Kidney (tissue), 14 donors: Measurements from ENCODE around the gene SLC39A12. TPM values are rescaled to one million over a fixed set of nuclear protein-coding genes. Genes with fewer than 3 reads are reported as not detected.

ENCODE experiments used
- DNase-seq, 5 donors: peaks; one replicate each; pipeline ENCODE4 v3.0.0-alpha.2; 2013 to 2020
- FAIRE-seq: peaks from 2 replicates; lab custom pipeline; 2012; peaks lifted over from hg19 to GRCh38; lab: Jason Lieb, UNC
- H3K27ac ChIP-seq, 2 donors: one replicate each; pipeline ENCODE4 v1.7.0; 2013; ENCODE audit warnings: low read depth in 2 of 2, low read length in 2 of 2, inconsistent platforms in 1 of 2
- H3K27me3 ChIP-seq: one replicate; pipeline ENCODE4 v1.7.1; 2013; ENCODE audit warnings: low read length, inconsistent platforms; ENCODE audit not compliant: control insufficient read depth, insufficient read depth
- H3K36me3 ChIP-seq, 3 donors: one replicate each; pipeline versions ENCODE4 v1.7.0 to v1.7.1; 2013; ENCODE audit warnings: low read length in 3 of 3, control low read depth in 1 of 3, inconsistent platforms in 1 of 3; ENCODE audit not compliant: insufficient read depth in 3 of 3, control insufficient read depth in 2 of 3
- H3K4me1 ChIP-seq, 3 donors: one replicate each; pipeline versions ENCODE4 v1.7.0 to v1.7.1; 2013; ENCODE audit warnings: low read length in 3 of 3, inconsistent platforms in 1 of 3, low read depth in 1 of 3; ENCODE audit not compliant: control insufficient read depth in 2 of 3, insufficient read depth in 2 of 3
- H3K4me3 ChIP-seq, 3 donors: one replicate each; pipeline versions ENCODE4 v1.7.0 to v1.8.1; 2013; ENCODE audit warnings: low read length in 3 of 3, control low read depth in 1 of 3, inconsistent platforms in 1 of 3
- H3K9ac ChIP-seq, 3 donors: one replicate each; pipeline versions ENCODE4 v1.7.0 to v1.7.1; 2013; ENCODE audit warnings: low read length in 3 of 3, control low read depth in 1 of 3, inconsistent platforms in 1 of 3
- H3K9me3 ChIP-seq, 3 donors: one replicate each; pipeline versions ENCODE4 v1.7.0 to v1.7.1; 2013; ENCODE audit warnings: low read length in 3 of 3, control low read depth in 1 of 3, inconsistent platforms in 1 of 3; ENCODE audit not compliant: control insufficient read depth in 2 of 3, insufficient read depth in 1 of 3
- CTCF ChIP-seq: IDR thresholded peaks from 3 replicates; pipeline ENCODE4 v1.5.1; 2012; ENCODE audit warnings: mild to moderate bottlenecking, moderate library complexity, borderline replicate concordance; ENCODE audit not compliant: insufficient read depth; ENCODE audit errors: extremely low read depth
- intact Hi-C: fragments of 100-400 bp; cut with DNase I; formaldehyde crosslinking; loops from one replicate; pipeline ENCODE4 v1.11.1; 2022
- polyA plus RNA-seq: library from polyadenylated mRNA; stranded (reverse); fragments of 350-450 nt; fragmentation: Illumina TruSeq; extraction: RNeasy Lipid Tissue Mini Kit (QIAGEN cat#74804); gene quantifications from one replicate; pipeline ENCODE4 v1.2.3, GENCODE V29; 2014; ENCODE audit warnings: low read depth, low replicate concordance; ENCODE audit not compliant: insufficient read depth
- total RNA-seq: library from RNA; stranded (reverse); fragmentation: NEBNext Ultra II Directional; extraction: Animal tissue kit (Norgen Biotek cat#: 25700); gene quantifications from one replicate; pipeline ENCODE4 v1.2.1, GENCODE V29; 2021
- donor health status: control.
- donor health status: control.
- donor health status: control.
- donor health status: control.
- donor health status: control.
- donor health status: DM: yes; HTN: yes; CAD: no.
- donor health status: Normal renal cell carcinoma (clear cell type).

Gene SLC39A12
- total and polyA plus RNA-seq, 2 donors from 2014 or later, result 0.16 TPM; not detected in 1

GRCh38 chr10:17915181-17915580, 36.5 kb upstream of the SLC39A12 start:
- Histone ChIP-seq H3K9ac (no peak overlapping the region), H3K4me1 (no peaks in the 10 kb centered on the region), H3K4me3 (no peak overlapping the region), H3K27me3 (no peaks in the 10 kb centered on the region), H3K36me3 (no peaks in the 10 kb centered on the region), H3K27ac (no peak overlapping the region), H3K9me3 (peaks cover 0 to 3% (median 0%) of the 10 kb centered on the region in 3 donors)
- DNase-seq (no peak), FAIRE-seq (no peak)
- intact Hi-C loops, result no loop called here
- no peak for TF ChIP-seq CTCF

- TF ChIP-seq CTCF, result no peak
- H3K9ac ChIP-seq, result no peak overlapping the region
- FAIRE-seq (no peak), DNase-seq (no peak)
- H3K4me3 ChIP-seq, result no peak overlapping the region
- H3K27ac ChIP-seq, result no peak overlapping the region
- H3K4me1 ChIP-seq, result no peaks in the 10 kb centered on the region
- peaks cover 0 to 5% (median 0%) of the 10 kb centered on the region in 3 donors for H3K9me3 ChIP-seq
- no peaks in the 10 kb centered on the region for H3K36me3 ChIP-seq
- intact Hi-C loops, result no loop called here
- H3K27me3 ChIP-seq, result no peaks in the 10 kb centered on the region
These were observed 33.4 kb upstream of the SLC39A12 start for GRCh38 chr10:17918187-17918903.

GRCh38 chr10:17921378-17921777, 30.3 kb upstream of the SLC39A12 start:
- Histone ChIP-seq H3K4me1 (no peaks in the 10 kb centered on the region), H3K36me3 (no peaks in the 10 kb centered on the region), H3K9ac (no peak overlapping the region), H3K27ac (no peak overlapping the region), H3K9me3 (peaks cover 0 to 5% (median 0%) of the 10 kb centered on the region in 3 donors), H3K4me3 (no peak overlapping the region), H3K27me3 (no peaks in the 10 kb centered on the region)
- DNase-seq (no peak), FAIRE-seq (no peak)
- intact Hi-C loops, result no loop called here
- no peak for TF ChIP-seq CTCF
